ENCODE measurements around the gene LPCAT3. TPM values are rescaled to one million over a fixed set of nuclear protein-coding genes. Genes with fewer than 3 reads are reported as not detected.

Gene LPCAT3
- total RNA-seq, 1 experiment from 2014 or later = 30.2 TPM

DNA sequence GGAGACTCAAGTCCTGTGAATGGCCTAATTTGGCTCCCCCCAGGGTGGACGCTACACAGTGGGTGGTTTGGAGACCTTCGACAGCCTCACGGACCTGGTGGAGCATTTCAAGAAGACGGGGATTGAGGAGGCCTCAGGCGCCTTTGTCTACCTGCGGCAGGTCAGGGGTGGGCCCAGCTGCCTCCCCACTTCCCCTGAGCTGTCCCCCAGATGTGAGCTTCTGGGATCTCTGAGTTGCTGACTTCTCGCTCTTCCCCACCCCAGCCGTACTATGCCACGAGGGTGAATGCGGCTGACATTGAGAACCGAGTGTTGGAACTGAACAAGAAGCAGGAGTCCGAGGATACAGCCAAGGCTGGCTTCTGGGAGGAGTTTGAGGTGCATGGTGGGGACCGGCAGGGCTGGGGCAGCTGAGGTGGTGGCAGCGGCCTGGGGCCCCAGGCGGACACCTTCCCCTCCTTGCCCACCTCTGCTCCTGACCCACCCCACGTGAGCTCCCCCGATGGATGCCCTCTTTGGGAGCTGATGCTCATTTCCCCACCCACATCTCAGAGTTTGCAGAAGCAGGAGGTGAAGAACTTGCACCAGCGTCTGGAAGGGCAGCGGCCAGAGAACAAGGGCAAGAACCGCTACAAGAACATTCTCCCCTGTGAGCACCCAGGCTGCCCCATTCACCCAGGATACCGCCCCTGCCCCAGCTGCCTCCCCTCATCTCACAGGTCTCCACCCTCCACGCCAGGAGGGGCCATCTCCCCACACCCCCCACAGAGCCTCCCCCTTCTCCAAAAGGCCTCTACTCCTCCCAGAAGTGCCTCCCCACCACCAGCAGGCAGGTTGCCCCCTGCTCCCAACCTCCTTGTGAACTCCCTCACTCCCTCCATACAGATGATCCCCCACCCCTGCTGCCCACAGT lies 62.9 kb downstream of the LPCAT3 start:
- no peaks in the 10 kb centered on the region for H3K4me1 Mint-ChIP-seq (ENCODE audit: low read depth, unreplicated experiment)
- no peaks in the 10 kb centered on the region for H3K9me3 Mint-ChIP-seq (ENCODE audit: low read depth, unreplicated experiment)
- H3K4me3 Mint-ChIP-seq (ENCODE audit: low read depth, unreplicated experiment) = no peak overlapping the region
- peaks cover 41% of the 10 kb centered on the region for H3K36me3 Mint-ChIP-seq (ENCODE audit: insufficient read depth, unreplicated experiment)
- TF ChIP-seq, protein P1, sequence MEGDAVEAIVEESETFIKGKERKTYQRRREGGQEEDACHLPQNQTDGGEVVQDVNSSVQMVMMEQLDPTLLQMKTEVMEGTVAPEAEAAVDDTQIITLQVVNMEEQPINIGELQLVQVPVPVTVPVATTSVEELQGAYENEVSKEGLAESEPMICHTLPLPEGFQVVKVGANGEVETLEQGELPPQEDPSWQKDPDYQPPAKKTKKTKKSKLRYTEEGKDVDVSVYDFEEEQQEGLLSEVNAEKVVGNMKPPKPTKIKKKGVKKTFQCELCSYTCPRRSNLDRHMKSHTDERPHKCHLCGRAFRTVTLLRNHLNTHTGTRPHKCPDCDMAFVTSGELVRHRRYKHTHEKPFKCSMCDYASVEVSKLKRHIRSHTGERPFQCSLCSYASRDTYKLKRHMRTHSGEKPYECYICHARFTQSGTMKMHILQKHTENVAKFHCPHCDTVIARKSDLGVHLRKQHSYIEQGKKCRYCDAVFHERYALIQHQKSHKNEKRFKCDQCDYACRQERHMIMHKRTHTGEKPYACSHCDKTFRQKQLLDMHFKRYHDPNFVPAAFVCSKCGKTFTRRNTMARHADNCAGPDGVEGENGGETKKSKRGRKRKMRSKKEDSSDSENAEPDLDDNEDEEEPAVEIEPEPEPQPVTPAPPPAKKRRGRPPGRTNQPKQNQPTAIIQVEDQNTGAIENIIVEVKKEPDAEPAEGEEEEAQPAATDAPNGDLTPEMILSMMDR (IDR thresholded peaks at IDR 0.05; ENCODE audit: unreplicated experiment) = no peak
- intact Hi-C loops (cut with micrococcal nuclease; ENCODE audit: unreplicated experiment) = no loop called here
- no TSS peak for BruUV-seq (replicated peaks)
- H3K27ac Mint-ChIP-seq (ENCODE audit: unreplicated experiment) = no peak overlapping the region
- H3K27me3 Mint-ChIP-seq (ENCODE audit: unreplicated experiment) = no peaks in the 10 kb centered on the region
- DNase-seq = no peak
- CTCF ChIA-PET = no interaction called here

DNA sequence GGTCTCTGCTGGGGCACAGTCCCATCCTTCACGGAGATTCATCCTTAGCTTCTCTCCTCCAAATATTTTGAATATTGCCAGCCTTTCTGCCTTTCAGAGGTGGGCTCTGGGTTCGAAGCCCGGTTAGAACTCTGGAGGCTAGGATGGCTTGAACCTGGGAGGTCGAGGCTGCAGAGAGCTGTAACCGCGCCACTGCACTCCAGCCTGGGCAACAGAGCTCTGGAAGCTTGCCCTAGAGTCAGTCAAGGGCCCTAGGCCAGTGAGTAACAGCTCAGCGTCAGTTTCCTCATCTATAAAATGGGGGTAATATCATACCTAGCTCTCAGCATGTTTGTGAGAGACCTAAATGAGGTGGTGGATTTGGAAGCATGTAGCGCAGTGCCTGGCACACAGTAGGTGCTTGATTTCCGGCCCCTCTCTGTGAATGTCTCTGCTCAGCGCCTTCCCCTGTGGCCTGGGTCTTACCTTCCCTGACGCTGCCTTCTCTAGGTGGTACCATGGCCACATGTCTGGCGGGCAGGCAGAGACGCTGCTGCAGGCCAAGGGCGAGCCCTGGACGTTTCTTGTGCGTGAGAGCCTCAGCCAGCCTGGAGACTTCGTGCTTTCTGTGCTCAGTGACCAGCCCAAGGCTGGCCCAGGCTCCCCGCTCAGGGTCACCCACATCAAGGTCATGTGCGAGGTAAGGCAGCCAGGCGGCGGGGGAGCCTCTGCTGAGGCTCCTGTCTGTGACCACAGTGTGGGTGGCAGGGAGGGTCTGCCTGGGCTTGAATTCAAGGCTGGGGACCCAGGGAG lies 63.8 kb downstream of the LPCAT3 start:
- Mint-ChIP-seq H3K27me3 (ENCODE audit: unreplicated experiment) (no peaks in the 10 kb centered on the region), H3K4me1 (ENCODE audit: low read depth, unreplicated experiment) (no peaks in the 10 kb centered on the region), H3K4me3 (ENCODE audit: low read depth, unreplicated experiment) (no peak overlapping the region), H3K36me3 (ENCODE audit: insufficient read depth, unreplicated experiment) (peaks cover 32% of the 10 kb centered on the region), H3K27ac (ENCODE audit: unreplicated experiment) (no peak overlapping the region), H3K9me3 (ENCODE audit: low read depth, unreplicated experiment) (no peaks in the 10 kb centered on the region)
- DNase-seq = no peak
- no TSS peak for BruUV-seq (replicated peaks)
- TF ChIP-seq, protein P1 (IDR thresholded peaks at IDR 0.05; ENCODE audit: unreplicated experiment) = no peak
- intact Hi-C loops (cut with micrococcal nuclease; ENCODE audit: unreplicated experiment) = no loop called here
- CTCF ChIA-PET = no interaction called here

DNA sequence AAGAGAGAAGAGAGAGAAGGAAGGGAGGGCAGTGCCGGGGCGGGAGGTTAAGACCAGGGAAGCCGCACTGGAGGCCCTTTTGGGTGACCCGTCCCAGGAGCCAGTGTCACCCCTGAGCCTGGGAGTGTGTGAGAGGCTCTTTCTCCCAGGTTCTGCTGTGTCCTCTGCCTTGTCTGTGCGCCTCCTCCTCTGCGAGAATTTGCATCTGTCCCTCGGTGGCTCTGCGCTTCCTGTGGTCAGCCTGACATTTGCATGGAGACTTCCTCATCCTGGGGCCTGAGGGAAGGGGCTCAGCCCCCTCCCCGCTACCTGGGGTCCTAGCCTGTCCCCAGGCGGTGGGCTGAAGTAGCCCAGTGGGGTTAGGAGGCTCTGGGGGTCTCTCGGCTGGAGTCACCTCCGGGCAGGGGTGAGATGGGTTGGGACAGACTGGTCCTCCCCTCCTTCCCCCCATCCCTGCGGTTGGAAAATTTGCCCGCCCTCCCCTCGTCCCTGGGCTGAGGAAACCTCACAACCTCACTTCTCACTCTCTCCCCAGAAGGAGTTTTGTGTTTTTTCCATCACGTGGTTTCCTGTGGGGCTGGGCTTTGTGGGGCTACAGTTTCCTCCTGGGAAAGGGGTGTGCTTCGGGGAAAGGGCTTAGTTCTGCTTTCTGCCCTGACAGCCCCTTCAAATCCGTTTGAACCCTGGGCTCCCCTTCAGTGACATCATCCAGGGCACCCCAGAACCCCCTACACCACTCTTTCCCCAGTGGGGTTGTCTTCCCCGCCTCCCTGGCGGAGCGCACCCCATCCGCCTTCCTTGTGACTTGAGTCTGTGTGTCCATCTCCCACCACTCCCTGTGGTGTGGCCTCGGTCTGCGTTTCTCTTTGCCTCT lies 64.6 kb downstream of the LPCAT3 start:
- Mint-ChIP-seq H3K9me3 (ENCODE audit: low read depth, unreplicated experiment) (no peaks in the 10 kb centered on the region), H3K27me3 (ENCODE audit: unreplicated experiment) (no peaks in the 10 kb centered on the region), H3K4me3 (ENCODE audit: low read depth, unreplicated experiment) (no peak overlapping the region), H3K27ac (ENCODE audit: unreplicated experiment) (no peak overlapping the region), H3K36me3 (ENCODE audit: insufficient read depth, unreplicated experiment) (peaks cover 25% of the 10 kb centered on the region), H3K4me1 (ENCODE audit: low read depth, unreplicated experiment) (no peaks in the 10 kb centered on the region)
- intact Hi-C loops (cut with micrococcal nuclease; ENCODE audit: unreplicated experiment) = no loop called here
- DNase-seq = no peak
- CTCF ChIA-PET = interaction anchor here (1.7 kb wide), 1 partner anchor 8 kb away, joined by 4 read pairs; no protein-coding TSS in a partner anchor
- BruUV-seq (replicated peaks) = no TSS peak
- TF ChIP-seq, protein P1 (IDR thresholded peaks at IDR 0.05; ENCODE audit: unreplicated experiment) = no peak

DNA sequence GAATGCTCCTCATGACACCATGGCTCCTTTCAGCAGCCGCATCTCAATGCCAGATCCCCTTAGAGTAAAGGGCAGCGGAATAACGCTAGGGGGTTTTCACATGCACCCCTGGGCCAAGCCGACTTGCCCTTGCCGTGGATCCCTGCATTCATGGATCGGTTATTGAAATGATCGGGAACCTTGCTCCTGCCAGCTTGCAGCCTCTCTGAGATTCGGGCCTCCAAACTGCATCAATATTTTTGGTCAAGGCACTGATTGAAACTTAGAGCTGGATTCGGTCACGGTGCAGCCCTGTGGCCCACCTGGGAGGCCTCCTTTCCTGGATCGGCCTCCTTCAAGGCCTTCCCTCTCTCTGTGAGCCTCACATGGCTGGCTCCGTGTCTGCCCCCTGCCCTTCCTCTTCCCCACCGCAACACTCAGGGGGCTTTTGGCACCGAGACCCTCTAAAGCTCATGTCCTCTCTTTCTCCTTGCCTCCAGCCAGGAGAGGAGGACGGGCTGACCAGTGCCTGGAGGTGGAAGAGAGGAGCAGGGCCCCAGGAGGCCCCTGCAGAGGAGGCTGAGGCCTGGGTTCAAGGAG lies 65.3 kb downstream of the LPCAT3 start:
- Mint-ChIP-seq H3K27ac (ENCODE audit: unreplicated experiment) (no peak overlapping the region), H3K36me3 (ENCODE audit: insufficient read depth, unreplicated experiment) (peaks cover 24% of the 10 kb centered on the region), H3K4me1 (ENCODE audit: low read depth, unreplicated experiment) (peaks cover 7% of the 10 kb centered on the region), H3K9me3 (ENCODE audit: low read depth, unreplicated experiment) (no peaks in the 10 kb centered on the region), H3K4me3 (ENCODE audit: low read depth, unreplicated experiment) (no peak overlapping the region), H3K27me3 (ENCODE audit: unreplicated experiment) (no peaks in the 10 kb centered on the region)
- CTCF ChIA-PET = interaction anchor here (1.7 kb wide), 1 partner anchor 9 kb away, joined by 4 read pairs; no protein-coding TSS in a partner anchor
- DNase-seq = no peak
- BruUV-seq (replicated peaks) = no TSS peak
- intact Hi-C loops (cut with micrococcal nuclease; ENCODE audit: unreplicated experiment) = no loop called here
- TF ChIP-seq, protein P1 (IDR thresholded peaks at IDR 0.05; ENCODE audit: unreplicated experiment) = no peak

Data from Calu3 (cell line).